Naive thymus-derived CD8-positive, alpha-beta T cell (primary cell): Measurements from ENCODE around the gene CNTNAP2. TPM values are rescaled to one million over a fixed set of nuclear protein-coding genes. Genes with fewer than 3 reads are reported as not detected.

Experiments used
- ATAC-seq, 2 donors: fragments of 150-1000 bp; cut with Tn5 transposase in 1 of 2; sonication (Bioruptor Pico), chemical (Tn5 transposase) in 1 of 2; 1 replicate in 1 of 2; 2 replicates in 1 of 2; pipeline ENCODE4 v1.10.0; 2021; ENCODE audit warnings: mild to moderate bottlenecking in 2 of 2, moderate library complexity in 2 of 2
- POLR2A ChIA-PET: fragments of 350-600 bp; sonication (Branson Sonifier 250); formaldehyde crosslinking; loops from one replicate; lab custom pipeline; 2021; ENCODE audit warnings: antibody characterized with exemption; lab: Charles Lee
- DNase-seq, 10 donors: peaks; one replicate each; pipeline versions ENCODE4 v3.0.0 to v3.0.0-alpha.2; 2020 to 2022
- H3K27ac Mint-ChIP-seq, 10 donors: one replicate each; pipeline ENCODE4 v1.8.0; 2020 to 2022; ENCODE audit warnings: mild to moderate bottlenecking in 10 of 10, mixed read lengths in 10 of 10, moderate library complexity in 4 of 10, inconsistent platforms in 1 of 10
- H3K27me3 Mint-ChIP-seq, 5 donors: one replicate each; pipeline ENCODE4 v1.8.0; 2021 to 2022; ENCODE audit warnings: mixed read lengths in 5 of 5
- H3K36me3 Mint-ChIP-seq, 3 donors: one replicate each; pipeline ENCODE4 v1.8.0; 2020 to 2022; ENCODE audit warnings: mixed read lengths in 3 of 3, mild to moderate bottlenecking in 2 of 3, inconsistent platforms in 1 of 3
- H3K4me1 Mint-ChIP-seq, 4 donors: one replicate each; pipeline ENCODE4 v1.8.0; 2021 to 2022; ENCODE audit warnings: mixed read lengths in 4 of 4
- H3K4me3 Mint-ChIP-seq, 10 donors: one replicate each; pipeline ENCODE4 v1.8.0; 2020 to 2022; ENCODE audit warnings: mild to moderate bottlenecking in 10 of 10, mixed read lengths in 10 of 10, moderate library complexity in 6 of 10, inconsistent platforms in 1 of 10
- H3K9me3 Mint-ChIP-seq, 9 donors: one replicate each; pipeline ENCODE4 v1.8.0; 2020 to 2022; ENCODE audit warnings: mixed read lengths in 9 of 9, mild to moderate bottlenecking in 3 of 9, inconsistent platforms in 1 of 9, moderate library complexity in 1 of 9
- polyA plus RNA-seq, 3 donors: library from polyadenylated mRNA; unstranded; fragments of 300-500 nt; fragmentation: Illumina TruSeq; gene quantifications; one replicate each; pipeline ENCODE4 v1.2.3, GENCODE V29; 2021
- total RNA-seq, 8 experiments: library from RNA in 2 of 8; stranded (reverse) in 2 of 8; gene quantifications; one replicate each; pipeline ENCODE4 v1.2.3 and lab custom pipeline; 2021 to 2026

The CNTNAP2 gene
- total and polyA plus RNA-seq, 5 experiments from 2014 or later, result 0.12 to 1.5 (median 0.71) TPM; not detected in 1

DNA sequence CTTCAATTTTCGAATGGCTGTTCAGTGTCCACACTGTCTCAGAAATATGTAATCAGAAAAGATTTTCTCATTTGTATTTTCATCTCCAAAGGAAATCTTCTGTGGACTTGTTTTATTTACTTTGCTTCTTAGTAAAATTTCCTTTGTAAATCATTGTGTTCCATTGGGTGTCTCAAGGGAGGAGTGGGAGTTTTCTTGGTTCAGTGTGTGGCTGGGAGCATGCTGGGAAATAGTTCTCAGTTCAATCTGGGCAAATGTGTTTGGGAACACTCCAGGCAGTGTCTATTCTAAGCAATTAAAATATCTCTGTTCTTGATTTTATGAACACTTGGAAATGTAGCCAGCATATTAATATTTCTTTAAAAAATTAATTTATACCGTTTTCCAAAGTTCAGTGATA lies 1019.8 kb downstream of the CNTNAP2 start:
- Mint-ChIP-seq H3K36me3 (no peaks in the 10 kb centered on the region), H3K4me3 (no peak overlapping the region), H3K27ac (no peak overlapping the region), H3K4me1 (no peaks in the 10 kb centered on the region), H3K27me3 (no peaks in the 10 kb centered on the region), H3K9me3 (peaks cover 0 to 25% (median 5%) of the 10 kb centered on the region in 9 donors)
- POLR2A ChIA-PET, result no interaction called here
- DNase-seq (no peak), ATAC-seq (no peak)

GRCh38 chr7:147145194-147145593 lies 1028.6 kb downstream of the CNTNAP2 start:
- no peak for DNase-seq
- no peaks in the 10 kb centered on the region for H3K4me1 Mint-ChIP-seq
- H3K27me3 Mint-ChIP-seq, result no peaks in the 10 kb centered on the region
- H3K27ac Mint-ChIP-seq, result no peak overlapping the region
- no peaks in the 10 kb centered on the region for H3K36me3 Mint-ChIP-seq
- H3K9me3 Mint-ChIP-seq, result peaks cover 0 to 32% (median 10%) of the 10 kb centered on the region in 9 donors
- no peak for ATAC-seq
- H3K4me3 Mint-ChIP-seq, result no peak overlapping the region
- POLR2A ChIA-PET, result no interaction called here

- no peak overlapping the region for H3K4me3 Mint-ChIP-seq
- POLR2A ChIA-PET, result no interaction called here
- H3K4me1 Mint-ChIP-seq, result no peaks in the 10 kb centered on the region
- H3K9me3 Mint-ChIP-seq, result peaks cover 0 to 31% (median 7%) of the 10 kb centered on the region in 9 donors
- no peak for ATAC-seq
- H3K27ac Mint-ChIP-seq, result no peak overlapping the region
- H3K27me3 Mint-ChIP-seq, result no peaks in the 10 kb centered on the region
- no peaks in the 10 kb centered on the region for H3K36me3 Mint-ChIP-seq
- DNase-seq, result no peak
These were observed 1029.6 kb downstream of the CNTNAP2 start for GRCh38 chr7:147146169-147146568.

DNA sequence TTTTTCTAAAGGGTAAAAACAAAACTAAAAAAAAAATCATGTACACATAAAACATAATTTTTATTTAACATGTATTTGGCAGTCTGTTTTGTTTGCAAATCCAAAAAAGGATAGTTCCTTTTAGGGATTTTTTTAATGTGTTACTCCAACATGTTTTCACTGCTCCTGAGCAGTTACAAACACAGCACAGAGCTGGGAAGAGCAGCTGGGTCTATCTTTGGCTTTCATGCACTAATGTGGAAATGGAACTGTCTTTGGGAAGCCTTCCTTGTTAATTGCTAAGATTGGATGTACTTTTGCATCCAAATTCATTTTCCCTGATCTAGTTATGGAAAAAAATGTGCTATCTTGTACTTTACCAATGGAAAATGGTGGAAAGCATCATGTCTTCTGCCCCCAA lies 1035.1 kb downstream of the CNTNAP2 start:
- DNase-seq (no peak), ATAC-seq (no peak)
- no peak overlapping the region for H3K4me3 Mint-ChIP-seq
- H3K36me3 Mint-ChIP-seq, result no peaks in the 10 kb centered on the region
- POLR2A ChIA-PET, result no interaction called here
- H3K4me1 Mint-ChIP-seq, result no peaks in the 10 kb centered on the region
- H3K27ac Mint-ChIP-seq, result no peak overlapping the region
- peaks cover 0 to 20% (median 2%) of the 10 kb centered on the region in 9 donors for H3K9me3 Mint-ChIP-seq
- H3K27me3 Mint-ChIP-seq, result no peaks in the 10 kb centered on the region

DNA sequence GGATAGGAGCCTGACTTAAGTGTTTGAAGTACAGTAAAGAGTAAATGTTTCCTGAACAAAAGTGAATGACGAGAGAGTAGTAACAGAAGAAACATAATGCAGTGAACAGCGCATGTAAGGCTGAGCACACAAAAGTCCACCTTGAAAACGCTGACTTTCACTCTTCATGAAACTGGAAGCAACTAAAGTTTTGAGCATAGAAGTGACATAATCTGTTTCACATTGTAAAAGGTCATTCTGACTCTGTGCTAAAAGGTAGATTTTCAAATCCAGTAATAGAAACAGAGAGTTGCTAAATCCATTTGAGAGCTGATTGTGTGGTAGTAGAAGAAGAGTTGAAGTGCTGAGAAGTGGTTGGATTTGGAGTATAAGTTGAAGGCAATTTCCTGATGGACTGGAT lies 1037.0 kb downstream of the CNTNAP2 start:
- Mint-ChIP-seq H3K4me3 (no peak overlapping the region), H3K27ac (no peak overlapping the region), H3K9me3 (peaks cover 0 to 20% (median 4%) of the 10 kb centered on the region in 9 donors), H3K4me1 (no peaks in the 10 kb centered on the region), H3K27me3 (no peaks in the 10 kb centered on the region), H3K36me3 (no peaks in the 10 kb centered on the region)
- POLR2A ChIA-PET, result no interaction called here
- DNase-seq (no peak), ATAC-seq (no peak)

DNA sequence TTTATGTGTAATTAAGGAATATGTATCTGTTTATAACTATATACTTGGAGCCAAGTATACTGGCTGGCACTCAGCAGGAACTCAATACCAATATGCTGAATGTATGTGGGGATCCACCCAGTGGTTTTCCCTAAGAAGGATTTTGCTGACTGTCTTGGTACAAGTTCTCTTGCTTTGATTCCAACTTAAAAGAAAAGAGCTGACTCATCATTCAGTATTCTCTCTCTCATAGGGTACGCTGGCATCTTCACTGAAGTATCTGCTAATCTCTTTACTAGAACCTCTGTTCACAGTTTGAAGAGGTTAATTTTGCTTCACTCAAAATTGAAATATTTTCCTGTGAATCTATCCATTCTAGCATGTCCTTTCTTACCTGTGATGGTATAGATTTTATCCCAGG lies 1044.8 kb downstream of the CNTNAP2 start:
- no peaks in the 10 kb centered on the region for H3K36me3 Mint-ChIP-seq
- peaks cover 0 to 8% (median 3%) of the 10 kb centered on the region in 9 donors for H3K9me3 Mint-ChIP-seq
- H3K4me3 Mint-ChIP-seq, result no peak overlapping the region
- no peaks in the 10 kb centered on the region for H3K27me3 Mint-ChIP-seq
- no peak for ATAC-seq
- DNase-seq, result no peak
- H3K27ac Mint-ChIP-seq, result no peak overlapping the region
- POLR2A ChIA-PET, result no interaction called here
- H3K4me1 Mint-ChIP-seq, result no peaks in the 10 kb centered on the region

DNA sequence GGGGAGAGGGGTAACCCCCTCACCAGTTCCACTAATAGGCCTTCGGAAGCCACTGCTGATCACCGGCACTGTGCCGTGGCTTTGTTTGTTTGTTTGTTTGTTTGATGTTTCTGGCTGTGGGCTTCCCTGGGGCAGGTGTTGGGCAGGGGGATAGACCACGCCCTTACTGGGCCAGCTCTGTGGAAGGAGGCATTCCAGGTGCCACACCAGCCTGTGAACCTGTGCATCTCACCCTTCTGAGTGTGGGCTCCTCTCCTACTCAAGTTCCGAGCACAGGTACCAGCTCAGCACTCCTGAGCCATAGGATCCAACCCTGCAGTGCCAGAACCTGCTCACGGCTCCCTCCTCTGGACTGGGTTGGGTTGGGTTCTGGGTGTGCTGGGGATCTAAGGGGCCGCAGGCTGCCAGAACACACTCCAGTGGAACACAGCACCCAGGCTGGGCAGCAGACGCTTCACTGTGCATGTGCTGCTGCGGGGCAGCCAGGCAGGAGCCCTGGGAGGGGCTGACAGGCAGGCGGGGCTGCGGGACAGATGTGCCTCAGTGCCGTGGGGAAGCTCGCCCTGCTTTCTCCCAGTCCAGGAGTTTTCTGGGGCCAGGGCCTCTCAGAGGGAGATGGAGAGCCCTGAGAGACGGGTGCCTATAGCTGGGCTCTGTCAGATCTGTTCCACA lies 1053.9 kb downstream of the CNTNAP2 start:
- Mint-ChIP-seq H3K27me3 (no peaks in the 10 kb centered on the region), H3K4me1 (no peaks in the 10 kb centered on the region), H3K9me3 (peaks cover 0 to 21% (median 4%) of the 10 kb centered on the region in 9 donors), H3K27ac (no peak overlapping the region), H3K36me3 (no peaks in the 10 kb centered on the region), H3K4me3 (no peak overlapping the region)
- ATAC-seq (no peak), DNase-seq (no peak)
- POLR2A ChIA-PET, result no interaction called here

GRCh38 chr7:147171013-147171391 lies 1054.4 kb downstream of the CNTNAP2 start:
- ATAC-seq (no peak), DNase-seq (no peak)
- no peaks in the 10 kb centered on the region for H3K4me1 Mint-ChIP-seq
- H3K9me3 Mint-ChIP-seq, result peaks cover 0 to 21% (median 4%) of the 10 kb centered on the region in 9 donors
- POLR2A ChIA-PET, result no interaction called here
- no peak overlapping the region for H3K4me3 Mint-ChIP-seq
- H3K27ac Mint-ChIP-seq, result no peak overlapping the region
- H3K27me3 Mint-ChIP-seq, result no peaks in the 10 kb centered on the region
- H3K36me3 Mint-ChIP-seq, result no peaks in the 10 kb centered on the region

DNA sequence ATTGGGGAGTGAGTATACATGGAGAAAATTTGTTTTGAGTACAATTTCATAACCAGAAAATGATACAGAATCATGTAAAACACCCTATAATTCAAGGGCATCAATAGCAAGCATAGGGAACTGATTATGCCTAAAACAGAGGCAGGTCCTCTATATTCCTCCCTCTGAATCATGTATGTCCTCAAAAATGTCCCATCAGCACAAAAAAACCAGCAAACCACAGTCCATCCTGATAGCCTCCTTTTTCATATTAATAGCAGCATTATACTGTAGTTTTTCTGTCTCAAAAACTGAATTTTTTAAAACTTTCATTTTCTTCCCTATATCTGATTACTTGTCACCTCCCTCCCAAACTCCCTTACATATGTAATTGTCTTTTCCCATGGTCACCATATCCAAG lies 1057.3 kb downstream of the CNTNAP2 start:
- Mint-ChIP-seq H3K27me3 (no peaks in the 10 kb centered on the region), H3K9me3 (peaks cover 0 to 21% (median 3%) of the 10 kb centered on the region in 9 donors), H3K36me3 (no peaks in the 10 kb centered on the region), H3K4me1 (no peaks in the 10 kb centered on the region), H3K4me3 (no peak overlapping the region), H3K27ac (no peak overlapping the region)
- DNase-seq, result no peak
- POLR2A ChIA-PET, result no interaction called here
- no peak for ATAC-seq

DNA sequence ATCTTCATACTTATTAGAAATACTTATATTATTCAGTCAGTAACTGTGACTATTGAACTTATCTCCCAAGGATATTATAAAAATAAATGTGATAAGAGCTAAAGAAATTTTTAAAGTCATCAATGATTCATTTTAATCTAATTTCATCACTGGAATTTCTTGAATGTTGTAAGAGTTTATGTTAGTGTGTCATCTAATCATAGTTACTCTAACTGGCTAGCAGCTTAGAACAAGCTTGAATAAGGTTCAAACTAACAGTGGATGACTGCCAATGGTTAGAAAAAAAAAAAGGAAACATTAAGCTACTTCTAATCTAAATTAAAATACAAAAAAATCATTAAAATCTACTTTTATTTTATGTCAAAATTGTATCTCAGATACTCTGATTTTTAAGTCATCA lies 1066.3 kb downstream of the CNTNAP2 start:
- no peaks in the 10 kb centered on the region for H3K36me3 Mint-ChIP-seq
- H3K4me3 Mint-ChIP-seq, result no peak overlapping the region
- ATAC-seq, result no peak
- peaks cover 0 to 29% (median 10%) of the 10 kb centered on the region in 9 donors for H3K9me3 Mint-ChIP-seq
- POLR2A ChIA-PET, result no interaction called here
- peaks cover 0 to 1% (median 0%) of the 10 kb centered on the region in 5 donors for H3K27me3 Mint-ChIP-seq
- no peak overlapping the region for H3K27ac Mint-ChIP-seq
- no peak for DNase-seq
- no peaks in the 10 kb centered on the region for H3K4me1 Mint-ChIP-seq

DNA sequence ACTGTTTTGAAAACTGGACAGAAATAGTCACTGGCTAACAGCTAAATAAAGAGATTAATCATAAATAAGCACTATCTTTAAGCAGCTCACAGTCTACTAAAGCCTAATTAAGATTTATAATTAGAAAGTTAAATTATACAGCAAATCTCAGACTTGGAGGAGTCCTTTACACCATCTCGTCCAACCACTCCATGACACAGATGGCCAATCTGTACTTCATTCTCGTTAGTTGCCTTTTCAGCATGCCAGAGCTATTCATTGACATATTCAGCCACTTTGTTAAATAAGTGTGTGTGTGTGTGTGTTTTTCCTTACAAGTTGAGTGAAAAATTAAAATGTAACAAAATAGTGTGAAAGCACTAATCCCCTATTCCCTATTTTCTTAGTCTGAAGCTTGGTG lies 1066.7 kb downstream of the CNTNAP2 start:
- H3K27ac Mint-ChIP-seq, result no peak overlapping the region
- DNase-seq (no peak), ATAC-seq (no peak)
- H3K36me3 Mint-ChIP-seq, result no peaks in the 10 kb centered on the region
- no peak overlapping the region for H3K4me3 Mint-ChIP-seq
- peaks cover 0 to 1% (median 0%) of the 10 kb centered on the region in 5 donors for H3K27me3 Mint-ChIP-seq
- peaks cover 0 to 33% (median 11%) of the 10 kb centered on the region in 9 donors for H3K9me3 Mint-ChIP-seq
- no peaks in the 10 kb centered on the region for H3K4me1 Mint-ChIP-seq
- POLR2A ChIA-PET, result no interaction called here

- Mint-ChIP-seq H3K4me3 (no peak overlapping the region), H3K27me3 (peaks cover 0 to 1% (median 0%) of the 10 kb centered on the region in 5 donors), H3K36me3 (no peaks in the 10 kb centered on the region), H3K27ac (no peak overlapping the region), H3K4me1 (no peaks in the 10 kb centered on the region), H3K9me3 (peaks cover 2 to 50% (median 12%) of the 10 kb centered on the region in 9 donors)
- POLR2A ChIA-PET, result no interaction called here
- DNase-seq (no peak), ATAC-seq (no peak)
These were observed 1071.9 kb downstream of the CNTNAP2 start for GRCh38 chr7:147188467-147188866.

GRCh38 chr7:147193476-147193875 lies 1076.9 kb downstream of the CNTNAP2 start:
- ATAC-seq (no peak), DNase-seq (no peak)
- no peak overlapping the region for H3K27ac Mint-ChIP-seq
- no peaks in the 10 kb centered on the region for H3K36me3 Mint-ChIP-seq
- no peak overlapping the region for H3K4me3 Mint-ChIP-seq
- H3K9me3 Mint-ChIP-seq, result peaks cover 0 to 31% (median 6%) of the 10 kb centered on the region in 9 donors
- no peaks in the 10 kb centered on the region for H3K4me1 Mint-ChIP-seq
- no peaks in the 10 kb centered on the region for H3K27me3 Mint-ChIP-seq
- POLR2A ChIA-PET, result no interaction called here

GRCh38 chr7:147196481-147196880 lies 1079.9 kb downstream of the CNTNAP2 start:
- no peaks in the 10 kb centered on the region for H3K27me3 Mint-ChIP-seq
- ATAC-seq (no peak), DNase-seq (no peak)
- no peak overlapping the region for H3K27ac Mint-ChIP-seq
- peaks cover 0 to 30% (median 6%) of the 10 kb centered on the region in 9 donors for H3K9me3 Mint-ChIP-seq
- H3K4me1 Mint-ChIP-seq, result no peaks in the 10 kb centered on the region
- no peak overlapping the region for H3K4me3 Mint-ChIP-seq
- POLR2A ChIA-PET, result no interaction called here
- H3K36me3 Mint-ChIP-seq, result no peaks in the 10 kb centered on the region
